Activated B cell treated with CpG ODN at 0.5 μM for 24 hours (primary cell): ENCODE results near the gene RBM38. TPM values are rescaled to one million over a fixed set of nuclear protein-coding genes. Genes with fewer than 3 reads are reported as not detected.

Experiments used
- ATAC-seq: fragments of 200-7000 bp; cut with Tn5 transposase; one replicate; pipeline ENCODE4 v1.10.0; 2021; ENCODE audit warnings: low read depth, mild to moderate bottlenecking, moderate library complexity
- CTCF ChIA-PET: fragments of 350-600 bp; sonication (Branson Sonifier 250); formaldehyde crosslinking; loops from one replicate; lab custom pipeline; 2021; ENCODE audit warnings: antibody characterized with exemption; lab: Charles Lee
- POLR2A ChIA-PET: fragments of 350-600 bp; sonication (Branson Sonifier 250); formaldehyde crosslinking; loops from one replicate; lab custom pipeline; 2021; ENCODE audit warnings: antibody characterized with exemption; lab: Charles Lee
- DNase-seq: peaks from one replicate; pipeline ENCODE4 v3.0.0; 2022
- H3K27ac Mint-ChIP-seq: one replicate; pipeline ENCODE4 v1.8.0; 2020; ENCODE audit warnings: mixed read lengths
- H3K27me3 Mint-ChIP-seq: one replicate; pipeline ENCODE4 v1.8.0; 2021; ENCODE audit warnings: mixed read lengths
- H3K36me3 Mint-ChIP-seq: one replicate; pipeline ENCODE4 v1.8.0; 2021; ENCODE audit warnings: low read depth, mixed read lengths
- H3K4me1 Mint-ChIP-seq: one replicate; pipeline ENCODE4 v1.8.0; 2021; ENCODE audit warnings: mixed read lengths
- H3K4me3 Mint-ChIP-seq: one replicate; pipeline ENCODE4 v1.8.0; 2020; ENCODE audit warnings: mild to moderate bottlenecking, mixed read lengths
- H3K9me3 Mint-ChIP-seq: one replicate; pipeline ENCODE4 v1.8.0; 2020; ENCODE audit warnings: mixed read lengths
- CTCF ChIP-seq: fragments of 200-600 bp; IDR thresholded peaks from one replicate; pipeline ENCODE4 v1.8.0; 2022; ENCODE audit warnings: antibody characterized with exemption, mild to moderate bottlenecking
- intact Hi-C: fragments of 100-400 bp; cut with micrococcal nuclease; formaldehyde crosslinking; loops from one replicate; pipeline ENCODE4 v1.15.1; 2024
- total RNA-seq: library from RNA; stranded (reverse); gene quantifications from 2 replicates; pipeline ENCODE4 v1.2.3, GENCODE V29; 2022

Gene RBM38
- total RNA-seq, 1 donor from 2014 or later = 69.6 TPM

GRCh38 chr20:57375652-57376230 lies 15.5 kb upstream of the RBM38 start:
- ChIA-PET POLR2A (interaction anchor here (0.6 to 0.7 kb wide), 2 partner anchors 22 to 115 kb away, joined by 4 to 5 read pairs; no protein-coding TSS in a partner anchor), CTCF (no interaction called here)
- no peaks in the 10 kb centered on the region for H3K4me1 Mint-ChIP-seq
- intact Hi-C loops = no loop called here
- DNase-seq (no peak), ATAC-seq (no peak)
- peaks cover 99% of the 10 kb centered on the region for H3K36me3 Mint-ChIP-seq
- TF ChIP-seq CTCF = no peak
- H3K27ac Mint-ChIP-seq = no peak overlapping the region
- H3K27me3 Mint-ChIP-seq = no peaks in the 10 kb centered on the region
- no peaks in the 10 kb centered on the region for H3K9me3 Mint-ChIP-seq
- no peak overlapping the region for H3K4me3 Mint-ChIP-seq

GRCh38 chr20:57377350-57377749 lies 13.8 kb upstream of the RBM38 start:
- Mint-ChIP-seq H3K27me3 (no peaks in the 10 kb centered on the region), H3K4me3 (no peak overlapping the region), H3K9me3 (no peaks in the 10 kb centered on the region), H3K27ac (no peak overlapping the region), H3K36me3 (peaks cover 87% of the 10 kb centered on the region), H3K4me1 (peaks cover 7% of the 10 kb centered on the region)
- DNase-seq = no peak
- intact Hi-C loops = no loop called here
- ATAC-seq = no peak
- ChIA-PET POLR2A (no interaction called here), CTCF (no interaction called here)
- no peak for TF ChIP-seq CTCF

- Mint-ChIP-seq H3K36me3 (peaks cover 79% of the 10 kb centered on the region), H3K4me3 (no peak overlapping the region), H3K27ac (no peak overlapping the region), H3K27me3 (no peaks in the 10 kb centered on the region), H3K9me3 (no peaks in the 10 kb centered on the region), H3K4me1 (peaks cover 10% of the 10 kb centered on the region)
- ChIA-PET CTCF (no interaction called here), POLR2A (no interaction called here)
- intact Hi-C loops = no loop called here
- DNase-seq (no peak), ATAC-seq (no peak)
- TF ChIP-seq CTCF = no peak
These were observed 13.1 kb upstream of the RBM38 start for GRCh38 chr20:57378107-57378506.

GRCh38 chr20:57378646-57379262 lies 12.4 kb upstream of the RBM38 start:
- intact Hi-C loops = no loop called here
- no peaks in the 10 kb centered on the region for H3K9me3 Mint-ChIP-seq
- no peak for TF ChIP-seq CTCF

GRCh38 chr20:57379263-57379647 lies 11.9 kb upstream of the RBM38 start:
- intact Hi-C loops = no loop called here
- Mint-ChIP-seq H3K9me3 (no peaks in the 10 kb centered on the region), H3K4me3 (no peak overlapping the region), H3K27me3 (no peaks in the 10 kb centered on the region), H3K36me3 (peaks cover 74% of the 10 kb centered on the region), H3K27ac (no peak overlapping the region), H3K4me1 (peaks cover 10% of the 10 kb centered on the region)
- no peak for TF ChIP-seq CTCF
- no peak for DNase-seq
- ATAC-seq = no peak
- ChIA-PET CTCF (interaction anchor here (0.7 to 2.0 kb wide), 5 partner anchors 116 to 217 kb away, joined by 3 to 10 read pairs (median 3); no protein-coding TSS in a partner anchor), POLR2A (interaction anchor here (0.6 to 1.6 kb wide), 2 partner anchors 11 to 45 kb away, joined by 4 to 5 read pairs; no protein-coding TSS in a partner anchor)

More at GRCh38 chr20:57378646-57379262, 12.4 kb upstream of the RBM38 start:
- H3K4me3 Mint-ChIP-seq = no peak overlapping the region
- H3K36me3 Mint-ChIP-seq = peaks cover 73% of the 10 kb centered on the region
- no peak overlapping the region for H3K27ac Mint-ChIP-seq
- no peaks in the 10 kb centered on the region for H3K27me3 Mint-ChIP-seq
- no peak for ATAC-seq
- H3K4me1 Mint-ChIP-seq = peaks cover 10% of the 10 kb centered on the region
- POLR2A ChIA-PET = no interaction called here
- CTCF ChIA-PET = interaction anchor here (0.7 to 2.0 kb wide), 4 partner anchors 117 to 217 kb away, joined by 3 to 10 read pairs (median 4); no protein-coding TSS in a partner anchor
- no peak for DNase-seq
